SW 1271 (cell line): Measurements from ENCODE around the gene MSRB3.
"Not testable (repeated sequence)": the region's sequence is repeated elsewhere in the genome, so short reads cannot be mapped to it uniquely, and the experiment has no call there.

Experiments used
- DNase-seq, 2 experiments: peaks; one replicate each; lab custom pipeline; 2025; lab: John Stamatoyannopoulos, UW

The MSRB3 gene

DNA sequence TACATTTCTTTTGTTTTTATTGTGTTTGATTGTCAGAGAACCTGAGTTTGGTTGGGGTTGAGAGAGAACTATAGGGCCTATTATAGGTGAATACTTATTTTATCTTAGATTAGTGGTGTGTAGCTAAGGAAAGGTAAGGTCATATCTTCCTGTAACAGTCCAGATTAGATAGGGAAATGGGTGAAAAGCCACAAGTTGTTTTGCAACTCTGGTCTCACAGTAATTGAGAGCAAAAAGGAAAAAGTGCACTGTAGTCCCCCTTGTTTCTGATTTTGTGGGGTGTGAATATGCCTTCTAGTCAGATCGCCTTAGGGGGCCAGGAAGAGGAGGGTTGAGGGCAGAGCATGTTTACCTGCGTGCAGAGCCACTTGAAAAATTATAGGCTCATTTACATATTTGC is 8.9 kb downstream of the MSRB3 start:
- no peak for DNase-seq

DNA sequence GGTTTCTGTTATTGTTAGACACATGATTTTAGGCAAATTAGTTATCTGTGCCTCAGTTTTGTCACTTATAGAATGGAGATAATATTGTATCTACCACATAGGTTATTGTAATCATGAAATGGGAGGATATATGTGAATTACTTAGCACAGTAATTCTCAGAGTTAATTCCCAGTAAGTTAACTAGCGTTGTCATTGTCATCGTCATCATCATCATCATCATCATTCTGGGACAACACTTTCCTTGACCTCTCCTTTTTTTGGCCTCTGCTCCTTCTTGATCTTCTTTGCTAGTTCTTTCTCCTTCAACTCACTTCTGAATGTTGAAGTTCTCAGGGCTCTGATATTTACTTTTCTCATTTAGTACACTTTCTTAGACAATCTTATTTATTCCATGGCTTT is 13.8 kb downstream of the MSRB3 start:
- no peak for DNase-seq

DNA sequence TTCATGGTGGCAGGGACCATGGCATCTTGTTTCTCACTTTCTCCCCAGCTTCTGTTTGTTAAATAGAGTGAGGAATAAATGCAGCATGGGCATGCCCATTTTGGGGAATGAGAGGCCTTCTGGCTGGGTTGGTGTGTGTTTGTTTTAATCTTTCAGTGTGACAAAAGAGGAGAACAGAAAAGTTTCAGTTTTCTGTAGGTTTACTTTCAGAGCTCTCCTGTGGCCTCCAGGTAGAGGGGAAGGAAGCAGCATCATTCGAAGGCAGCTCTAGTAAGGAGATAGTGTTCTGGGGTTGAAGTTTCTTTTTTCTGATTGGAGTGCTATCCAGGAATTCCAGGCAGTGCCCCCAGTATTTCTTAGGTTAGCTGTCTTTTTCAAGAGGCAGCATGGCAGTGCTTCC is 15.3 kb downstream of the MSRB3 start:
- no peak for DNase-seq

DNA sequence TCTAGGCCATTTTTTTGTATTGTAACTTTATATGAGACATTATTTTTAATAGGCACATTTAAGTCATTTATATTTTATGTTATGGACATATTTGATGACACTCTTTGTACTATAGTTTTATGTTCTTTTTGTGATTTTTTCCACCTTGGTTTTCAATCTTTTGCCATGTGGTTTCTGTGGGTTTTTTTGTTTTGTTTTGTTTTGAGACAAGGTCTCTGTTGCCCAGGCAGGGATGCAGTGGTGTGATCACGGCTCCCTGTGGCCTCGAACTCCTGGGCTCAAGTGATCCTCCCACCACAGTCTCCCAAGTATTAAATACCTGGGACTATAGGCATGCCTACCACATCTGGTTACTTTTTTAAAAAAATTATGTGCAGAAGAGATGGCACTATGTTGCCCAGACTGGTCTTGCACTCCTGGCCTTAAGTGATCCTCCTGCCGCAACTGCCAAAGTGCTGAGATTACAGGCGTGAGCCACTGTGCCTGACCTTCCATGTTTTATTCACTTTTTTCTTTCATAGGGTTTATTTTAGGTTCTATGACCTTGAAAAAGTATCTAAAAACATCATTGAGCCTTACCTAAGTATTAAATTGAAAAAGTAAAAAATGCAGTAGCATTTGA is 16.3 kb downstream of the MSRB3 start:
- no peak for DNase-seq

DNA sequence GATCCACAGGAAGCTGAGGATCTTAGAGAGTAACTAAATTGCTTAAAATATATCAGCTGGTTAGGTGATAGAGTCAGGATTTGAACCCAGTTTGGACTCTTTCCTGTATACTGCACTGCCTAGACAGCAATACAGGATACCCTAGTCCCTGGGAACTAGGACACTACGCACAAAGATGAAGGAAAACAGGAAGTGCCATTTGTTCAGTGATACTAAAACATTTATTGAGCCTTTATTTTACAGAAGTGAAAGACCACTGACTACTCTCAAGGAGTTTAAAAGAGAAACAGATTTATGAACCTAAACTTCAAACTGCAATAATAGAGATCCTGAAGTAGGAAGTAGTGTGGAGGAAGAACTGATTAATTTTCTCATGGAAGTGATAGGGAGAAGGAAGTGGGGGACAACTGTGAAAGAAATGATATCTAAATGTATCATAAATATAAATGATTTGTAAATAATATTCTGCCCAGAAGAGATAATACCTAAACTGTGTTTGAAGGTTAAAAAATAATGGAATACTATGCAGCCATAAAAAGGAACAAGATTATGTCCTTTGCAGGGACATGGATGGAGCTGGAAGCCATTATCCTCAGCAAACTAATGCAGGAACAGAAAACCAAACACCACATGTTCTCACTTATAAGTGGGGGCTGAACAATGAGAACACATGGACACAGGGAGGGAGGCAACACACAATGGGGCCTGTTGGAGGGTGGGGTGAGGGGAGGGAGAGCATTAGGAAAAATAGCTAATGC is 18.2 kb downstream of the MSRB3 start:
- DNase-seq: no peak

DNA sequence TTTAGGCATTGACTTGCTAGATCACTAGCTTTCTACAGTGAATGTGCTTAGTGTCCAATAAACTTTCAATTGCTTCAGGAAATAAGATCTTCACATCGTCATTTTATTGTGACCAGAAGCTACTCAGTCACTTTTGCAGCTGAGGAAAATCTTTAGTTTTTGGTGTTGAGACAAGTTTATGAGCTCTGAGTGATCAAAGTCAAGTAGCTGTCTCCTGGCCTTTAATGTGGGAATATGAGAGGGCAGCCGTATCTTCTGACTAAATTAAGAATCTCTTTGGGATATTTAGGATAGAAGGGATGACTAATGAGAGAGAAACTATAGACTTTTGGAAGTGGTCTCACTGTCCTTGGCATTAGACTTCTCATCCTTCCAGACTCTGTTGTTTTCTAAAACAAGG is 21.6 kb downstream of the MSRB3 start:
- DNase-seq: no peak

DNA sequence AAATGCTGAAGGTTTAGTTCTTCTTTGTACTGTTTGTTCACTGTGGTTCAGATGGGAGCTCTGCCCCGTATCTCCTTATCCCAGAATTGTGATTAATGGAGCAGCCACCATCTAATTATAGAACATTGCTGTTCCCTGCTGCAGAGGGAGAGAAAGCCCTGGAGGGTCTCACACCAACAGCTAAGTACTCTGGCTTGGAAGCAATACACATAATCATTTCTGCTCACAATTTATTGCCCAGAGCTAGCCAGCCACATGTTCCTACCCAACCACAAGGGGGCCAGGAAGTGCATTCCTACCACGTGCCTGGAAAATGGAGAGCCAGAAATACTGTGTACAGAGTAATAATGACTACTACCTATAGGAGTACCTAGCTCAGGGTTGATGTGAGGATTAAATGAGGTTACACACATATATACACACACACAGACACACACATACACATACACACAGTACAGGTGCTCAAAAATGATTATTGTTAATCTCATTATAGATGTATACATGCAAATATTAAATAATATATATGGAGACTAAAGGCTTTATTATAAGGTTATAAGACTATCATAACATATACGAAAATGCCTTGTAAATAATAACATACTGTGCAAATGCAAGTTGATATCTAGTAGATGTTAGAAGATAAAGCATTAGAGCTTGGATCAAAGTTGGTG is 22.3 kb downstream of the MSRB3 start:
- peak in 1 of 2 experiments; percentile 48 for DNase-seq

DNA sequence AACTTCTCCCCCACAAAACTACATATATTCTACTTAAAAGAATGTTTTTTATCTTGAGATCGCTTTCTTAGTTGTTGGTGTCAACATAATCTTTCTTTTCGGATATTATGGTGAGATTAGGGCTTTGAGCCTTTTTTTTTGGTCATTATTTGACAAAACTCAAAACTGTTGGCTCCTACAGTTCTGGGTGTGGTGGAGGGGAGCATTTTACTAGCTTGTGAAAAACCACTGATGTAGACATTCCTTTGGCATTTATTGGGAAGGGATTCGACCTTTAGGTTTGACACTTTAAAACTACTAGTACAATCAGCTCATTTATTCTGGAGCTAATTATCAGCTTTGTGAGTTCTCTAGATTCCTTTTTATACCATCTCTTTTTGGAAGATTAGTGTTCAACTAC is 24.4 kb downstream of the MSRB3 start:
- no peak for DNase-seq

DNA sequence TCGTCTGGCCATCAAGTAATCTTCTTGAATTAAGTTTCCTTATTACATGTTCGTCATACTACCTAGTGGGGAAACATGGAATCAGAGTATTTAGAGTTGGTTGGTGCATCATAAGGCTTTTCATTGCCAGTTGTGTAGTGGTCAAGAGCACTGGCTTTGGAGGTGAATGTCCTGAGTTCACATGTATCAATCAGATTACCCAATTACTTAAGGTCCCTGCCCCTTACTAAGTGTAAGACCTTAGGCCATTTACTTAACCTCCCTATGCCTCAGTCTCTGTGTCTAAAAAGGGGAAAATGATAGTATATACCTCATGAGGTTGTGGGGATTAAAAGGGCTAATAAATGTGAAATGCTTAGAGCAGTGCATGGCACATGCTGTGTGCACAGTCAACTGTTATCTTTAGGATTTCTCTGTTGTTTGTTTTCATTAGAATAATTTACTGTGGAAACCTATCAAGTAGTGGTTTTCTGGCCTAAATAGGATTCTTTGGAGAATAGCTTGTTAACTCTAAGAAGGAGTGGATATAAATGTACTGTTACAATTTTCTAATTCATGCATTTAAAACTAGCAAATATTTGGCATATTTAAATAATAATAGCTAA is 27.0 kb downstream of the MSRB3 start:
- no peak for DNase-seq

DNA sequence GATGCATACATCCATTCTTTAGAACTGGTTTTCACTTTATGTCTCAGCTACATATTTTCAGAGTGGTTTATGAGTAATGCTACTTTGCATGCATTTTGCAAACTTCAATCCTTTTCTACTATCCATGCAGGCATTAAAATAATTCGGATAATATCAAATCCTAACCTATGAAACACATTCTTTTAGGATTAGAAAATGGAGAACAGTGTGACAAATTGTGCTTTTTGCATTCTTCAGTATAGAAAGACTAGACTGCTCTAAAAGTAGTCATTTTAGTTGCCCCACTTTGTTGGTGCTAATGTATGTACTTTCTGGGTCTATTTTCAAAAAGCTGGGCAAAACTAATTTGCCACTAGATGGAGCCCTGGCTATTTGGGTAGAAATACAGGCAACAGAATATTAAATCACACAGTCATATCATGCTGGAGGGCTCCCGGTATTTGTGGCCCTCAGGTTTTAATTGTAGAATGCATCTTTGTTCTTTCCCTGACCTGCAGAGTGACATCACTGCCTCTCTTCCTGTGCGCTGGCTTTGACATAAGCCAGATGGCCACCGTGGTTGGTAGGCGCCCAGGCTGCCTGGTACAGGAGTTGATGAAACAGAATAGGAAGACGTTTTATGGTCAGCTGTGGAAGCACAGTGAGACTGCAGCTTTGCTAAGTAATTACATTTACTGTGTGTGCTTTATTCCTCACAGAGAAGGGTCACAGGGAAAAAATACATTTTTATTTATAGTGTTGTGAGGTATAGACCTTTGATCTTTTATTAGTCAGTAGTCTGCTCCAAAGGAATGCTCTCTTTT is 28.1 kb downstream of the MSRB3 start:
- DNase-seq: peak in 1 of 2 experiments; percentile 47

DNA sequence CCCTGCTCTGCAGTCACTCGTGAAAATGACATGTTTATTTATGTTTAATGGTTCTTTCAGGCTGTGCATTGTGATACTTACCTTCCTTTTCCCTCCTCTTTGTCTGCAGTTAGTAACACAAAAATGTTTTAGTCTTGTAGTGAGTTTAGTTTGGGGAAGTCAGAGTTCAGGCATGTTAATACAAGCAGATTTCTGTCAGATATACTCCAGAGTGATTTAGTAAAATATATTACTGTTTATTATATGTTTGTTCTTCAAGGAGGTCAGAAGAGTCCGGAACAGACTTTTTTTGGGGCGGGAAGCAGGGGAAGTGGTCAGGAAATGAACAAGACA is 28.7 kb downstream of the MSRB3 start:
- DNase-seq: no peak

DNA sequence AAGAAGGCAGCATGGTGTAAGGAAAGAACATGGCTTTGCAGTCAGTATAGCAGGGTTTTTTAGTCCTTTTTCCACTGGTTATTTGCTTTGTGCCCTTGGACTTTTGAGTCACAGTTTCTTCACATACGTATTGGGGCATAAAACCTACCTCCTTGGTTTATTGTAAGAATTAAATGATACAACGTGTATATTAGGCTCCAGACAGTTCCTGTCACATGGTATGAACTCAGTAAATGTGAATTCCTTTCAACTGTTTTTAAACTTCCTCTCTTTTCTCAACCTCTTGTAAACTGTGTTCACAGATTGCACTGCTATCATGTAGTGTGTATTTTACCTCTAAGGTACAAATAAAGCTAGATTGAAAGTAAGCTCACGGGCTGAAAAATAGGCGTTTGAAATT is 29.5 kb downstream of the MSRB3 start:
- DNase-seq: no peak

DNA sequence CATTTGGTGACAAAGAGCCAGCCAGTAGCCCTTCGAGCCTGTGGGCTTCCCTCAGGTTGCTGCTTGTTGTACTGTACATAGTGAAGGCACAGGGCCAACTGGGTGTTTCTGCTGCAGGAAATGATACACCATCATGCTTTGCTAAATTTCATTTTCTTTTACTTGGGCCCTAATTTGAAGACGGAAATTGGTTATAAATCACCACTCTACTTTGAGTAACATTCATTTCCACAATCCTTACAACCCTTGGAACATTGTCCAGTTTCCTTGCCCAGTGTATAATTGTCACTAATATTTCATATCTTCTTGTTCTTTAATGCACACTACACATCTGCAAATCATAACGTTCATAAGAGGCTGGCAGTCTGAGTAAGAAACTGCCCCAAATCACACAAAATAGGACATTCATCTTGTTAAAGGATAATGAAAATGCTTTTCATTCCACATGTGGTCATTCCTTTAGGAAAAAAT is 30.2 kb downstream of the MSRB3 start:
- no peak for DNase-seq

DNA sequence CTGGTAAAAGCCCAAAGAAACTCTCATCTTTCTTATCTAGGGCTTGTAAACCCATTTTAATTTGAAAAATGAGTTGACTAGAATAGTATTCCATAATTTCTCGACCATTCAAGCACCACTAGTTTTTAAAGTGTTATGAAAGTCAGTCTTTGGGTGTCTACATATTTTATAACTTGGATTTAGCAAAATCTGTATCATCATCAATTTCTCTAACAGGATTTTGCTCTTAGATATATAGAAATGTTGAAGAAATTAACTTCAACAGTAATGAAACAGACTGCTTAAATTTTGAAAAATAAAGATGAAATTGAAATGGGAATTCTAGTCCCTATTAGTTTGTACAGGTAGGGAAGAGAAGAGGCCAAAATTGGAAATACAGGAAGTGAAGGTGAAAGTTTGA is 32.8 kb downstream of the MSRB3 start:
- DNase-seq: no peak

DNA sequence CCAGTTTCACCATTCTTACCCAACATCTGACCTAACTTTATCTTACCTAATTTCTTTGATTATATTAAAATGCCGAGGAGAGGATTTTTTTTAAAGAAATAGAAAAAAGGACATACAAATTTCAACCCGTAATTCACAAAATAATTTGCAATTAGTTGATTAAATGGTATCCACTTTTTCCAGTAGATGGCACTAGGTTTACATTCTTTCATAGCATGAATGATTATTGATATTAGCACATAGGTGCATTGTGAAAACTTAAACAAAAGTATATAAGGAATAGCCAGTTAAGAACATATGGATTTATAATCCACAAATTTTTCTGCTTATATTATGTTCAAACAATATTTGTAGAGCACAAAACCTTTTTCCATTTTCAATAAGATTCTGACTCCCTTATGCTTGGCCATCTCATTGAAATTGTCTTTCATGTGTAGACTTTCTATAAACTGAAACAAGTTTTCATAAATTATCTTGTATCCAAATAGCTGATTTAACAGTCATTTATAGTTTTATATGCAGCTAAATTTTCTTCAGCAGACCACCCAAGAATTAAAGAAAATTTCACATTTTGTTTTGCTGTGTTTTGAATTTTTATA is 35.3 kb downstream of the MSRB3 start:
- peak in 1 of 2 experiments; percentile 53 for DNase-seq

DNA sequence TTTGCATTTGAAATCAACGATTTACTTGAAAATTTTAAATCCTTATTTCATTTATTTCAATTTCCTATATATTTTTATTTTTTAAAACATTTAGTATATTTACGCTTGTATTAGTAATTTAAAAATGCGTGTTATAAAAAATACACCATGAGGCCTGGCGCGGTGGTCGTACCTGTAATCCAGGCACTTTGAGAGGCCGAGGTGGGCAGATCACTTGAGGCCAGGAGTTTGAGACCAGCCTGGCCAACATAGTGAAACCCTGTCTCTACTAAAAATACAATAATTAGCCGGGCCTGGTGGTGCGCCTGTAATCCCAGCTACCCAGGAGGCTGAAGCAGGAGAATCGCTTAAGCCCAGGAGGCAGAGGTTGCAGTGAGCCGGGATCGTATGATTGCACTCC is 36.8 kb downstream of the MSRB3 start:
- not testable (repeated sequence) for DNase-seq

DNA sequence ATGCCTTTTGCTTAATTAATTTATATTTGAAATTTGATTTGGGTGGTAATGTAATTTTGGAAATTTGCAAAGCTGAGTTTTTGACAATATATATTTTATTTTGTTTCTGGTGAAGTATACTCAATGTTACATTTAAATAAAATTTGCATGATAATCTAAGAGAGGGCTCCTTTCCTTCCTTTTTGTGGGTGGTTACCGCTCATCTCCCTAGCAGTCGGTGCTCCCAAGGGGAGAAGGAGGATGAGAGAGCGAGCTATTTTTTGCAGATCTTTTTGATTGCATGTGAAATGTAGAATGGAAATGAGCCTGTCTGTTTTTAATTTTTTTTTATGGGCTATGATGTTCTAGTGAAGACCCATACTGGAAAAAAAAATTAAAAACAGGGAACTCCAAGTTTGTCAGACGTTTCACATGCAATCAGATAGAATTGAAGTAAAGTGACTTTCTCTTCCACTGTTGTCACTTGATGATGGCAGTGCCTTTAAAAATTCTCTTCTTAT is 39.8 kb downstream of the MSRB3 start:
- DNase-seq: no peak

DNA sequence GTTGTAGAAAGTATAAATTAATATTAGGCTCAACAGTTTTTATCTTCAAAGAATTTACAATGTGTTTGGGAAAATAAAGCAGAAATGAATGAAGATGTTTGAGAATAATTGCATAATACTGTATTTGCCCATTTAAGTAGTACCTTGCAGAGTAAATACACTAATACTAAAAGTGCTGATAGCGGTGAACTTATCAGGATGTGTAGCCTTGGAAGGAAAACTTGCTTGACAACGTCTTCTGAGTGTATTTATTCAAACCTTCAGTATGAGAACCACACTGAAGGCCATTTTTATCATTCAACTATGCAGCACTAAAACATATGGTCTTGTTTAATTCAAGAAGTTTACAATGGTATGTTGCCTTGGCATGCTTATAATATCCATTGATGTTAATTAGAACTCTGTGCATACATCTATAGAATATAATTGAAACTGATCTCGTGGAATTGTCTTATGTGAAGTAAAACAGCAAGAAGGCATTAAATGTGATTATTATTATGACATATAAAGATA is 41.3 kb downstream of the MSRB3 start:
- DNase-seq: no peak

DNA sequence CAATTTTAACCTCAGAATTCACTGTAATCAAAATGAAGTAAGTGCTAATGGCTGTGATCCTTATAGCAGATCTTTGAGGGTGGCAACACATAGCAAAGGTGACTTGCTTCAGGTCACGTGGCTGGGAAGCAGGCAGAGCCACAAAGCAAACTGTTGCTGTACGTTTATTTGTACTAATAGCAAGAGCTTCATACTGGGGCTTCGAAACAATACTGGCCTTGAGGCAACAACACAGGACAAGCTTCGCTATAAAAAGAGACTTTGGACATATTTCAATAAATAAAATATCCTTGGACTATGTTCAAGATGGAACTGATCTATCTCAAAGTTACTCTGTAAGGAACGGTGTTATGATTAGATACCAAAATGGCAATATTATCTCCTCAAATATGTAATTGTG is 44.6 kb downstream of the MSRB3 start:
- DNase-seq: no peak

DNA sequence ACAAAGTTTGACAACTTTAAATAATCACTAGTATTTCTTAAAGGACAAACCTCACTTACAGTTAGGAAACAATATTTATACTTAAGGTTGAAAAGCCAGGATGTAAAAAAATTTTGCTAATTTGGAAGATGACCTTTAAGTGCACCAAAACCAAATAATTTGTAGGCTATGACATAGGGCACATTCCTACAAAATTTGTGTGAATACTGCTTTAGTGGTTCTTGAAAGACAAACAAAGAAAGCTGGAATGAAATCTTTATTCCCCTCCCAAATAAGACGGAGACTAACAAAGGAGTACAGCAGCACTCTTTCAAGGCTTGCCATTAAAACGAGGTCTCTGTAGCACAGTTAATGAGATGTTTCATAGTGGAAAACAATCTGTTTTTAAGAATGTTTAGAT is 45.6 kb downstream of the MSRB3 start:
- no peak for DNase-seq

DNA sequence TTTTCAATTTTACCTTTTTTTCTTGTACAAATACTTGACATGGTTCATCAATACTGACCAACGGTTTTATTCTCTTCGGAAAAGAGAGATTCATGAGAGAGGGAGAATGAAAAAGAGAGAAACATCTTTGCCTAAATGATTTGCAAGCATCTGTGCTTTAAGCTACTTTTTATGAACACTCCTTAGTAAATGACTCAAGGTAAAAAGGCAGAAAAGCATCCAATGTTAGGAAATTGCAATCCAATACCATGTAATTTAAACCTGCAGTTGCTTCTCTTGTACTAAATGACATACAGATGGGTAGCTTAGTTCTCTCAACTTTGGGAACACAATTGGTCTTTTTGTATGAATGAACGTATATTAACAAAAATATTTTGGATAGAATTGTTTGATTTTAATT is 46.1 kb downstream of the MSRB3 start:
- DNase-seq: no peak
